HepG2 (cell line): ENCODE measurements around the gene TFEB. TPM values are rescaled to one million over a fixed set of nuclear protein-coding genes. Genes with fewer than 3 reads are reported as not detected.

Source experiments
- CHD2 ChIP-seq: IDR thresholded peaks from 2 replicates; pipeline ENCODE4 v1.6.1; 2011; ENCODE audit warnings: low read depth, low read length, improper control_type of control experiment
- ETV6 ChIP-seq: sonication (generic); formaldehyde crosslinking; conservative IDR thresholded peaks from 2 replicates; pipeline ENCODE4 v1.4.0; 2020; ENCODE audit warnings: missing genetic modification reagents
- MATR3 ChIP-seq: sonication (generic); formaldehyde crosslinking; IDR thresholded peaks from 2 replicates; pipeline ENCODE4 v1.4.0; 2020; ENCODE audit warnings: missing genetic modification reagents
- PCBP2 ChIP-seq: fragments of 200-400 bp; formaldehyde crosslinking; optimal IDR thresholded peaks from 2 replicates; pipeline ENCODE3; 2018; ENCODE audit warnings: low read length, low read depth; ENCODE audit not compliant: poor library complexity, severe bottlenecking
- RFXANK ChIP-seq: IDR thresholded peaks from 2 replicates; pipeline ENCODE4 v1.6.1; 2016
- TBP ChIP-seq: sonication (generic); formaldehyde crosslinking; IDR thresholded peaks from 2 replicates; pipeline ENCODE4 v1.5.0; 2020; ENCODE audit warnings: missing genetic modification reagents
- TRIM24 ChIP-seq: sonication (generic); formaldehyde crosslinking; IDR thresholded peaks from 2 replicates; pipeline ENCODE4 v1.8.0; 2022; ENCODE audit warnings: mild to moderate bottlenecking, missing genetic modification reagents
- YEATS2 ChIP-seq: sonication (generic); formaldehyde crosslinking; IDR thresholded peaks from 2 replicates; pipeline ENCODE4 v1.4.0; 2020; ENCODE audit warnings: missing genetic modification reagents, borderline replicate concordance
- YEATS4 ChIP-seq: sonication (generic); formaldehyde crosslinking; IDR thresholded peaks from 2 replicates; pipeline ENCODE4 v1.4.0; 2020; ENCODE audit warnings: missing genetic modification reagents, borderline replicate concordance
- ZNF549 ChIP-seq: sonication (generic); formaldehyde crosslinking; IDR thresholded peaks from 2 replicates; pipeline ENCODE4 v1.5.0; 2020; ENCODE audit warnings: missing genetic modification reagents
- ZNF570 ChIP-seq: sonication (generic); formaldehyde crosslinking; IDR thresholded peaks from 2 replicates; pipeline ENCODE4 v1.4.0; 2020; ENCODE audit warnings: mild to moderate bottlenecking, missing genetic modification reagents, borderline replicate concordance
- ZNF710 ChIP-seq: sonication (generic); formaldehyde crosslinking; IDR thresholded peaks from 2 replicates; pipeline ENCODE4 v1.5.0; 2020; ENCODE audit warnings: mild to moderate bottlenecking, missing genetic modification reagents, borderline replicate concordance
- ZNF878 ChIP-seq: sonication (generic); formaldehyde crosslinking; IDR thresholded peaks from 2 replicates; pipeline ENCODE4 v1.8.1; 2023; ENCODE audit warnings: mild to moderate bottlenecking, missing genetic modification reagents, moderate library complexity
- ZSCAN30 ChIP-seq: sonication (generic); formaldehyde crosslinking; IDR thresholded peaks from 2 replicates; pipeline ENCODE4 v1.5.0; 2020; ENCODE audit warnings: mild to moderate bottlenecking, missing genetic modification reagents
- polyA plus RNA-seq, 8 experiments: library from polyadenylated mRNA; depleted of rRNA in 3 of 8; stranded (reverse) in 7 of 8; unstranded in 1 of 8; fragments of >200 nt; fragmentation: Illumina TruSeq in 4 of 8; extraction: Trizol in 4 of 8; gene quantifications; 2 replicates each; pipeline versions ENCODE4 v1.2.1 to v1.2.3, GENCODE V29; 2011 to 2016; ENCODE audit warnings: low read depth in 4 of 8, missing spikeins in 1 of 8, mixed read lengths in 1 of 8; ENCODE audit not compliant: insufficient read depth in 1 of 8
- total RNA-seq, 5 experiments: library from RNA; depleted of rRNA; stranded (reverse); fragments of >200 nt; fragmentation: Illumina TruSeq; extraction: Trizol; gene quantifications; 2 replicates each; pipeline ENCODE4 v1.2.3, GENCODE V29; 2016; ENCODE audit warnings: low read depth in 1 of 5
- TF ChIP-seq, protein P1 (sequence below): sonication (generic); formaldehyde crosslinking; IDR thresholded peaks from 2 replicates; pipeline ENCODE4 v1.5.1; 2020; ENCODE audit warnings: mild to moderate bottlenecking, missing genetic modification reagents, moderate library complexity
- TF ChIP-seq, protein P2 (sequence below): sonication (generic); formaldehyde crosslinking; IDR thresholded peaks from 2 replicates; pipeline ENCODE4 v1.4.0; 2020; ENCODE audit warnings: low read depth, mild to moderate bottlenecking, missing genetic modification reagents
- TF ChIP-seq, protein P3 (sequence below), 2 experiments: IDR thresholded peaks; 2 replicates each; pipeline ENCODE4 v1.6.1; 2011 to 2012; ENCODE audit warnings: low read length in 2 of 2, borderline replicate concordance in 1 of 2, low read depth in 1 of 2, mild to moderate bottlenecking in 1 of 2, moderate library complexity in 1 of 2
- TF ChIP-seq, protein P4 (sequence below): sonication (generic); formaldehyde crosslinking; IDR thresholded peaks from 2 replicates; pipeline ENCODE4 v1.8.1; 2023; ENCODE audit warnings: missing genetic modification reagents, mild to moderate bottlenecking, borderline replicate concordance

Gene TFEB
- total and polyA plus RNA-seq, 2 of the 13 experiments (the other 11 are each of a cell fraction or from before 2014, with no cell fraction given) = 13.3 to 18.7 TPM

- TF ChIP-seq, protein P1, sequence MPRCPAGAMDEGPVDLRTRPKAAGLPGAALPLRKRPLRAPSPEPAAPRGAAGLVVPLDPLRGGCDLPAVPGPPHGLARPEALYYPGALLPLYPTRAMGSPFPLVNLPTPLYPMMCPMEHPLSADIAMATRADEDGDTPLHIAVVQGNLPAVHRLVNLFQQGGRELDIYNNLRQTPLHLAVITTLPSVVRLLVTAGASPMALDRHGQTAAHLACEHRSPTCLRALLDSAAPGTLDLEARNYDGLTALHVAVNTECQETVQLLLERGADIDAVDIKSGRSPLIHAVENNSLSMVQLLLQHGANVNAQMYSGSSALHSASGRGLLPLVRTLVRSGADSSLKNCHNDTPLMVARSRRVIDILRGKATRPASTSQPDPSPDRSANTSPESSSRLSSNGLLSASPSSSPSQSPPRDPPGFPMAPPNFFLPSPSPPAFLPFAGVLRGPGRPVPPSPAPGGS (CRISPR knock-in tag) = no peak
- TF ChIP-seq, protein P2, sequence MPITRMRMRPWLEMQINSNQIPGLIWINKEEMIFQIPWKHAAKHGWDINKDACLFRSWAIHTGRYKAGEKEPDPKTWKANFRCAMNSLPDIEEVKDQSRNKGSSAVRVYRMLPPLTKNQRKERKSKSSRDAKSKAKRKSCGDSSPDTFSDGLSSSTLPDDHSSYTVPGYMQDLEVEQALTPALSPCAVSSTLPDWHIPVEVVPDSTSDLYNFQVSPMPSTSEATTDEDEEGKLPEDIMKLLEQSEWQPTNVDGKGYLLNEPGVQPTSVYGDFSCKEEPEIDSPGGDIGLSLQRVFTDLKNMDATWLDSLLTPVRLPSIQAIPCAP = no peak
- TF ChIP-seq, protein P3, sequence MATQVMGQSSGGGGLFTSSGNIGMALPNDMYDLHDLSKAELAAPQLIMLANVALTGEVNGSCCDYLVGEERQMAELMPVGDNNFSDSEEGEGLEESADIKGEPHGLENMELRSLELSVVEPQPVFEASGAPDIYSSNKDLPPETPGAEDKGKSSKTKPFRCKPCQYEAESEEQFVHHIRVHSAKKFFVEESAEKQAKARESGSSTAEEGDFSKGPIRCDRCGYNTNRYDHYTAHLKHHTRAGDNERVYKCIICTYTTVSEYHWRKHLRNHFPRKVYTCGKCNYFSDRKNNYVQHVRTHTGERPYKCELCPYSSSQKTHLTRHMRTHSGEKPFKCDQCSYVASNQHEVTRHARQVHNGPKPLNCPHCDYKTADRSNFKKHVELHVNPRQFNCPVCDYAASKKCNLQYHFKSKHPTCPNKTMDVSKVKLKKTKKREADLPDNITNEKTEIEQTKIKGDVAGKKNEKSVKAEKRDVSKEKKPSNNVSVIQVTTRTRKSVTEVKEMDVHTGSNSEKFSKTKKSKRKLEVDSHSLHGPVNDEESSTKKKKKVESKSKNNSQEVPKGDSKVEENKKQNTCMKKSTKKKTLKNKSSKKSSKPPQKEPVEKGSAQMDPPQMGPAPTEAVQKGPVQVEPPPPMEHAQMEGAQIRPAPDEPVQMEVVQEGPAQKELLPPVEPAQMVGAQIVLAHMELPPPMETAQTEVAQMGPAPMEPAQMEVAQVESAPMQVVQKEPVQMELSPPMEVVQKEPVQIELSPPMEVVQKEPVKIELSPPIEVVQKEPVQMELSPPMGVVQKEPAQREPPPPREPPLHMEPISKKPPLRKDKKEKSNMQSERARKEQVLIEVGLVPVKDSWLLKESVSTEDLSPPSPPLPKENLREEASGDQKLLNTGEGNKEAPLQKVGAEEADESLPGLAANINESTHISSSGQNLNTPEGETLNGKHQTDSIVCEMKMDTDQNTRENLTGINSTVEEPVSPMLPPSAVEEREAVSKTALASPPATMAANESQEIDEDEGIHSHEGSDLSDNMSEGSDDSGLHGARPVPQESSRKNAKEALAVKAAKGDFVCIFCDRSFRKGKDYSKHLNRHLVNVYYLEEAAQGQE (IDR thresholded peaks at IDR 0.05; ENCODE audit: borderline replicate concordance in 1 of 2, low read depth in 1 of 2, low read length in 2 of 2) = no peak
- no peak for TF ChIP-seq TBP (CRISPR knock-in tag)
- TF ChIP-seq ZNF549 (CRISPR knock-in tag) = no peak
- TF ChIP-seq ETV6 = no peak
- no peak for TF ChIP-seq ZSCAN30 (CRISPR knock-in tag)
- TF ChIP-seq YEATS2 (CRISPR knock-in tag) = no peak; the same call in 1 of the 2 replicates
- no peak for TF ChIP-seq CHD2
- no peak for TF ChIP-seq ZNF710
- no peak for TF ChIP-seq PCBP2
- no peak for TF ChIP-seq ZNF570 (CRISPR knock-in tag)
- no peak for TF ChIP-seq TRIM24 (CRISPR knock-in tag)
- no peak for TF ChIP-seq YEATS4 (CRISPR knock-in tag)
- no peak for TF ChIP-seq RFXANK (CRISPR knock-in tag)
- TF ChIP-seq MATR3 (CRISPR knock-in tag) = no peak
- TF ChIP-seq, protein P4, sequence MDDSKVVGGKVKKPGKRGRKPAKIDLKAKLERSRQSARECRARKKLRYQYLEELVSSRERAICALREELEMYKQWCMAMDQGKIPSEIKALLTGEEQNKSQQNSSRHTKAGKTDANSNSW (CRISPR knock-in tag) = no peak
- no peak for TF ChIP-seq ZNF878
Observed at GRCh38 chr6:41728073-41728936, 7.1 kb downstream of the TFEB start (continued).
